Neural progenitor cell (in vitro differentiated cells): ENCODE data around the gene EFNA3. TPM values are rescaled to one million over a fixed set of nuclear protein-coding genes. Genes with fewer than 3 reads are reported as not detected.
A peak's percentile ranks its signal among the peaks of the same experiment; 100 is the strongest.

Source experiments
- DNase-seq: peaks from one replicate; pipeline ENCODE4 v3.0.0-alpha.2; 2016; ENCODE audit warnings: low spot score
- H2AFZ ChIP-seq: fragments of 200-600 bp; sonication (generic); replicated peaks from 2 replicates; pipeline ENCODE4 v1.6.1; 2016; ENCODE audit warnings: antibody characterized with exemption
- H3F3A ChIP-seq: fragments of 200-600 bp; sonication (generic); 2 replicates; pipeline ENCODE4 v1.6.1; 2016; ENCODE audit warnings: antibody characterized with exemption, low read depth
- H3K27ac ChIP-seq: fragments of 200-600 bp; sonication (generic); 2 replicates; pipeline ENCODE4 v1.5.1; 2016; ENCODE audit warnings: mild to moderate bottlenecking
- H3K27me3 ChIP-seq: fragments of 200-600 bp; sonication (generic); 2 replicates; pipeline ENCODE4 v1.6.1; 2016; ENCODE audit warnings: mild to moderate bottlenecking, moderate library complexity
- H3K36me3 ChIP-seq: fragments of 200-600 bp; sonication (generic); 2 replicates; pipeline ENCODE4 v1.5.1; 2016
- H3K4me1 ChIP-seq: fragments of 200-600 bp; sonication (generic); 2 replicates; pipeline ENCODE4 v1.6.1; 2016; ENCODE audit warnings: mixed run types
- H3K4me2 ChIP-seq: fragments of 200-600 bp; sonication (generic); 2 replicates; pipeline ENCODE4 v1.6.1; 2016
- H3K4me3 ChIP-seq: fragments of 200-600 bp; sonication (generic); 2 replicates; pipeline ENCODE4 v1.5.1; 2016
- H3K79me2 ChIP-seq: fragments of 200-600 bp; sonication (generic); 2 replicates; pipeline ENCODE4 v1.6.1; 2016; ENCODE audit warnings: low read depth
- H3K9ac ChIP-seq: fragments of 200-600 bp; sonication (generic); 2 replicates; pipeline ENCODE4 v1.6.1; 2016
- H3K9me3 ChIP-seq: fragments of 200-600 bp; sonication (generic); 2 replicates; pipeline ENCODE4 v1.5.1; 2016; ENCODE audit warnings: low read depth
- H4K20me1 ChIP-seq: fragments of 200-600 bp; sonication (generic); 2 replicates; pipeline ENCODE4 v1.6.1; 2016; ENCODE audit warnings: low read depth
- H3K27ac Mint-ChIP-seq: 3 replicates; pipeline ENCODE4 v1.8.0; 2021; ENCODE audit warnings: mixed read lengths
- H3K27me3 Mint-ChIP-seq: 2 replicates; pipeline ENCODE4 v1.8.0; 2022; ENCODE audit warnings: low read depth, mild to moderate bottlenecking, inconsistent platforms, moderate library complexity, mixed read lengths; ENCODE audit not compliant: insufficient read depth
- H3K36me3 Mint-ChIP-seq: 3 replicates; pipeline ENCODE4 v1.8.0; 2021; ENCODE audit warnings: mixed read lengths
- H3K4me1 Mint-ChIP-seq: 3 replicates; pipeline ENCODE4 v1.8.0; 2021; ENCODE audit warnings: mixed read lengths
- H3K4me3 Mint-ChIP-seq: 3 replicates; pipeline ENCODE4 v1.8.0; 2021; ENCODE audit warnings: mild to moderate bottlenecking, moderate library complexity, mixed read lengths
- H3K9me3 Mint-ChIP-seq: 3 replicates; pipeline ENCODE4 v1.8.0; 2020; ENCODE audit warnings: mixed read lengths
- EZH2 ChIP-seq: fragments of 200-600 bp; sonication (generic); IDR thresholded peaks from 2 replicates; pipeline ENCODE4 v1.6.1; 2017; ENCODE audit warnings: antibody characterized with exemption, mild to moderate bottlenecking, moderate library complexity
- EZH2phosphoT487 ChIP-seq: fragments of 200-600 bp; sonication (generic); IDR thresholded peaks from 2 replicates; pipeline ENCODE4 v1.6.1; 2017; ENCODE audit warnings: antibody characterized with exemption
- total RNA-seq: library from RNA; depleted of rRNA; stranded (reverse); fragments of >200 nt; gene quantifications from 2 replicates; pipeline ENCODE4 v1.2.3, GENCODE V29; 2015; ENCODE audit warnings: low replicate concordance
- TF ChIP-seq, protein P1 (sequence below): fragments of 200-600 bp; sonication (generic); IDR thresholded peaks from 2 replicates; pipeline ENCODE4 v1.5.1; 2017; ENCODE audit warnings: antibody characterized with exemption, mild to moderate bottlenecking

Gene EFNA3
- total RNA-seq, 1 donor from 2014 or later, result 4.0 TPM

GRCh38 chr1:155091071-155092051 is 12.7 kb downstream of the EFNA3 start:
- Histone ChIP-seq H3F3A (peaks cover 8% of the 10 kb centered on the region), H2AFZ (peak overlapping the region; percentile 26), H3K9ac (no peak overlapping the region), H3K9me3 (no peaks in the 10 kb centered on the region), H3K27ac (no peak overlapping the region), H3K79me2 (no peaks in the 10 kb centered on the region), H3K4me2 (peak overlapping the region; percentile 23), H4K20me1 (peaks cover 6% of the 10 kb centered on the region), H3K27me3 (peaks cover 26% of the 10 kb centered on the region), H3K4me3 (no peak overlapping the region), H3K4me1 (peaks cover 10% of the 10 kb centered on the region), H3K36me3 (no peaks in the 10 kb centered on the region)
- no peaks in the 10 kb centered on the region for H3K9me3 Mint-ChIP-seq
- TF ChIP-seq, protein P1, sequence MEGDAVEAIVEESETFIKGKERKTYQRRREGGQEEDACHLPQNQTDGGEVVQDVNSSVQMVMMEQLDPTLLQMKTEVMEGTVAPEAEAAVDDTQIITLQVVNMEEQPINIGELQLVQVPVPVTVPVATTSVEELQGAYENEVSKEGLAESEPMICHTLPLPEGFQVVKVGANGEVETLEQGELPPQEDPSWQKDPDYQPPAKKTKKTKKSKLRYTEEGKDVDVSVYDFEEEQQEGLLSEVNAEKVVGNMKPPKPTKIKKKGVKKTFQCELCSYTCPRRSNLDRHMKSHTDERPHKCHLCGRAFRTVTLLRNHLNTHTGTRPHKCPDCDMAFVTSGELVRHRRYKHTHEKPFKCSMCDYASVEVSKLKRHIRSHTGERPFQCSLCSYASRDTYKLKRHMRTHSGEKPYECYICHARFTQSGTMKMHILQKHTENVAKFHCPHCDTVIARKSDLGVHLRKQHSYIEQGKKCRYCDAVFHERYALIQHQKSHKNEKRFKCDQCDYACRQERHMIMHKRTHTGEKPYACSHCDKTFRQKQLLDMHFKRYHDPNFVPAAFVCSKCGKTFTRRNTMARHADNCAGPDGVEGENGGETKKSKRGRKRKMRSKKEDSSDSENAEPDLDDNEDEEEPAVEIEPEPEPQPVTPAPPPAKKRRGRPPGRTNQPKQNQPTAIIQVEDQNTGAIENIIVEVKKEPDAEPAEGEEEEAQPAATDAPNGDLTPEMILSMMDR, result peak; percentile 98
- no peak for TF ChIP-seq EZH2phosphoT487
- DNase-seq, result peak; percentile 91
- peak overlapping the region; percentile 22 for H3K4me3 Mint-ChIP-seq
- peaks cover 31% of the 10 kb centered on the region for H3K4me1 Mint-ChIP-seq
- H3K27ac Mint-ChIP-seq, result no peak overlapping the region
- peaks cover 16% of the 10 kb centered on the region for H3K27me3 Mint-ChIP-seq
- no peaks in the 10 kb centered on the region for H3K36me3 Mint-ChIP-seq

- Histone ChIP-seq H3K9ac (no peak overlapping the region), H3K4me2 (no peak overlapping the region), H3K4me1 (peaks cover 10% of the 10 kb centered on the region), H3F3A (peaks cover 8% of the 10 kb centered on the region), H3K27me3 (peaks cover 23% of the 10 kb centered on the region), H3K36me3 (no peaks in the 10 kb centered on the region), H3K27ac (no peak overlapping the region), H3K4me3 (no peak overlapping the region), H3K9me3 (no peaks in the 10 kb centered on the region), H3K79me2 (no peaks in the 10 kb centered on the region), H4K20me1 (no peaks in the 10 kb centered on the region), H2AFZ (no peak overlapping the region)
- no peak for TF ChIP-seq EZH2
- TF ChIP-seq, protein P1, result no peak
- no peak for TF ChIP-seq EZH2phosphoT487
- Mint-ChIP-seq H3K4me1 (peaks cover 31% of the 10 kb centered on the region), H3K27me3 (peaks cover 15% of the 10 kb centered on the region), H3K4me3 (no peak overlapping the region), H3K27ac (no peak overlapping the region), H3K9me3 (no peaks in the 10 kb centered on the region), H3K36me3 (no peaks in the 10 kb centered on the region)
- no peak for DNase-seq
These were observed 13.5 kb downstream of the EFNA3 start for GRCh38 chr1:155092131-155092530.

DNA sequence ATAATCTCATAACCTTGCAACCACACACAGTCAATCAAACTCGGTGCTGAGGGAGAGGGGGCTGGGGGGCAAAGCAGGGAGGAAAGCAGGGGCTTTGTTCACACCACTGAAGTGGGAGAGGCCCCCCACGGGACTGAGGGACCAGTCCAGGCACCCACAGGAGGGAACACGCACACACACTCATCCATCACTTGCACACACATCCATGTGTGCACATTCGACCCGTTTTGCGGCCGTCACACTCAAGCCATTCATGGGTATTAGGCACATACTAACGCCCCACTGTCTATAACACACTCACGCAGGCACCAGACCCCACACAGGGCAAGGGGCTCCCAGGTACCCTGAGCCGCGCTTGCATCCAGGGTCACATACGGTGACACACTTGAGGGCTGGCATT is 14.0 kb downstream of the EFNA3 start:
- no peak overlapping the region for H3K27ac Mint-ChIP-seq
- peaks cover 8% of the 10 kb centered on the region for H3F3A ChIP-seq
- H2AFZ ChIP-seq, result no peak overlapping the region
- H3K4me3 Mint-ChIP-seq, result peak overlapping the region; percentile 2
- H3K36me3 Mint-ChIP-seq, result no peaks in the 10 kb centered on the region
- no peak overlapping the region for H3K4me2 ChIP-seq
- H4K20me1 ChIP-seq, result no peaks in the 10 kb centered on the region
- no peak for DNase-seq
- no peaks in the 10 kb centered on the region for H3K9me3 Mint-ChIP-seq
- peaks cover 23% of the 10 kb centered on the region for H3K27me3 ChIP-seq
- no peak overlapping the region for H3K9ac ChIP-seq
- H3K36me3 ChIP-seq, result no peaks in the 10 kb centered on the region
- peaks cover 10% of the 10 kb centered on the region for H3K27me3 Mint-ChIP-seq
- no peaks in the 10 kb centered on the region for H3K9me3 ChIP-seq
- TF ChIP-seq, protein P1, result no peak
- TF ChIP-seq EZH2phosphoT487, result no peak
- no peak for TF ChIP-seq EZH2
- no peak overlapping the region for H3K4me3 ChIP-seq
- H3K4me1 Mint-ChIP-seq, result peaks cover 31% of the 10 kb centered on the region
- H3K27ac ChIP-seq, result no peak overlapping the region
- no peaks in the 10 kb centered on the region for H3K79me2 ChIP-seq
- peaks cover 10% of the 10 kb centered on the region for H3K4me1 ChIP-seq
